Activated naive CD4-positive, alpha-beta T cell treated with anti-CD3 and anti-CD28 coated beads, Interleukin-2, amount 50 U/mL, for 24 hours (primary cell): ENCODE results near the gene LRRC66.
A peak's percentile ranks its signal among the peaks of the same experiment; 100 is the strongest.

Experiments used
- H3K27ac Mint-ChIP-seq: one replicate; pipeline ENCODE4 v1.8.0; 2021; ENCODE audit warnings: mild to moderate bottlenecking, mixed read lengths
- H3K27me3 Mint-ChIP-seq: one replicate; pipeline ENCODE4 v1.8.0; 2021; ENCODE audit warnings: mixed read lengths
- H3K36me3 Mint-ChIP-seq: one replicate; pipeline ENCODE4 v1.8.0; 2021; ENCODE audit warnings: mixed read lengths
- H3K4me1 Mint-ChIP-seq: one replicate; pipeline ENCODE4 v1.8.0; 2021; ENCODE audit warnings: mixed read lengths
- H3K4me3 Mint-ChIP-seq: one replicate; pipeline ENCODE4 v1.8.0; 2021; ENCODE audit warnings: mild to moderate bottlenecking, mixed read lengths
- H3K9me3 Mint-ChIP-seq: one replicate; pipeline ENCODE4 v1.8.0; 2021; ENCODE audit warnings: mixed read lengths

Gene LRRC66

GRCh38 chr4:51963841-51964517, 56.2 kb downstream of the LRRC66 start:
- H3K27me3 Mint-ChIP-seq, result peaks cover 5% of the 10 kb centered on the region
- peak overlapping the region; percentile 15 for H3K27ac Mint-ChIP-seq
- H3K9me3 Mint-ChIP-seq, result no peaks in the 10 kb centered on the region
- no peak overlapping the region for H3K4me3 Mint-ChIP-seq
- H3K4me1 Mint-ChIP-seq, result no peaks in the 10 kb centered on the region
- H3K36me3 Mint-ChIP-seq, result no peaks in the 10 kb centered on the region

DNA sequence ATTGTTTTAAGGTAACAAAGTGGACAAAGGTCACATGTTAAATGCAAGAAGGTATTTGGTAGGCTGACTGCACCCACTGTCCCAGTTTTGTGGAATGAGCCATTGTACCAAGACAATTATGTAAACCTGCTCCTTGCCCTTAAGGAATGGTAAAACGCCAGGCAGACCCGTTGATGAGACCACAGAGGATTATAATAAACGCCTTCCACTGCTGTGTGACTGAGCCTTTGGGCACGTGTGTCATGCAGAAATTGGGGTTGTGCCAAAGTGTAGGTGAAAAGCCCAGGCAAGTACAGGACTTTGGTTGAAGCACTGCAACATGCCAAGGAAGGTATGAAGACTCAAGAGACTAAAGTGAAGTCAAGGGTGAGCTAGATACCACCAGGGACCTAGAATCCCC, 59.7 kb downstream of the LRRC66 start:
- Mint-ChIP-seq H3K27ac (no peak overlapping the region), H3K4me3 (no peak overlapping the region), H3K36me3 (no peaks in the 10 kb centered on the region), H3K27me3 (peaks cover 4% of the 10 kb centered on the region), H3K4me1 (no peaks in the 10 kb centered on the region), H3K9me3 (no peaks in the 10 kb centered on the region)

DNA sequence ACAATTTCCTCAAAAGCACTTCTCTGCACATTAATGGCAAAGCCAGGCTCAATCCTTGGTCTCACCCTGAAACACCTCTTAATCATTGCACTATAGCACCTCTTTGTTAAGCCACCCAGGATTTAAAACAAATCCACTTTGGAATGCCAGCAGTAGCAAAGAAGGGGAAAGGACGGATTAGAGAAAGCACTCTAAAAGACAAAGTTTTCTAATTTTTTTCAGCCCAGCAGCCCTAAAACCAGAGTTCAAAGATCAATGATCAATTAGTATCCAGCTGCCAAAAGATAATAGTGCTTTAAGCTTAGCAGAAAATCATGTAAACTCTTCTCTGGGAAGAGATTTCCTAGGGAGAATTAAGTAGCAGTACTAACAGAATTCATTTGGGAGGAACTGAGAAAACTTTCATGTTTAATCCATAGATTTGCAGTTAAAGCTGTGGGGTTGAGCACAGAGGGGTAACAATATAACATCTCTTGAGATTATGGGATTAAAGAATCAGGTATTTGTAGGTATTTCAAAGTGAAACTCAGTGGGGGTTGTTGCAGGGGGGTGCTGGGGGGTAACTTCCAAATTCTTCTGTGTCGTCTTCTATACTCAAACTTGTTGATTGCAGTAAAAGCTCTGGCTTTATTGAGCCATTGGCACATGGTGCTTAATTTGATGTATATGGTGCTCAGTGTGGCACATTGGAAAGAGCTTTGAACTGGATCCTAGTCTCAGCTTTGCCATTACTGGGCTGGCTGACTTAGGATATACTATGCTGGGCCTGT, 61.8 kb downstream of the LRRC66 start:
- Mint-ChIP-seq H3K9me3 (no peaks in the 10 kb centered on the region), H3K27ac (no peak overlapping the region), H3K4me1 (no peaks in the 10 kb centered on the region), H3K36me3 (no peaks in the 10 kb centered on the region), H3K4me3 (no peak overlapping the region), H3K27me3 (peaks cover 2% of the 10 kb centered on the region)
